NCI-H345 (cell line): ENCODE data around the gene TERB2.
A peak's percentile ranks its signal among the peaks of the same experiment; 100 is the strongest.
"Not testable (repeated sequence)": the region's sequence is repeated elsewhere in the genome, so short reads cannot be mapped to it uniquely, and the experiment has no call there.

Experiments used
- DNase-seq: peaks from one replicate; lab custom pipeline; 2025; lab: John Stamatoyannopoulos, UW

Gene TERB2

DNA sequence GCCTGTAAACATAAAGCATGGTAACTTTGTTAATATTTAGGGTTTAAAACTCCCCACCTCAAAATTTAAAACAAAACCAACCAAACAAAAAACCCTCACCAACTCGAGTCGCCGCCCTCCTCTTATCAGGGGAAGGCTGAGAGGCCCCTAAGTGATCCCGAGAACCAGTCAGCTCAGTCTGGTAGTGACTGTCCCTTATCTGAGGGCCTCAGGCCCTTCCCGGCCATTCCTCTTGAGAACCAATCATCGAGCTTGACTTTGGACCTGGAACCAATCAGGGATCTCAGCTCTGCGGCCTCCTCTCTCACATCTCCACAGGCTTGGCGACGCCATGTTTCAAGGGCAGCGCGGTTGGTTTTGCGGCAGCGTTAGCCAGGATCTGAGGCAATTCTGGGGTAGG lies at the start of gene TERB2:
TSS of gene TERB2 (plus strand) at position 300 of the 400 bp plus-strand sequence. CDS start at position 332, 32 bp downstream.
- DNase-seq = no peak

DNA sequence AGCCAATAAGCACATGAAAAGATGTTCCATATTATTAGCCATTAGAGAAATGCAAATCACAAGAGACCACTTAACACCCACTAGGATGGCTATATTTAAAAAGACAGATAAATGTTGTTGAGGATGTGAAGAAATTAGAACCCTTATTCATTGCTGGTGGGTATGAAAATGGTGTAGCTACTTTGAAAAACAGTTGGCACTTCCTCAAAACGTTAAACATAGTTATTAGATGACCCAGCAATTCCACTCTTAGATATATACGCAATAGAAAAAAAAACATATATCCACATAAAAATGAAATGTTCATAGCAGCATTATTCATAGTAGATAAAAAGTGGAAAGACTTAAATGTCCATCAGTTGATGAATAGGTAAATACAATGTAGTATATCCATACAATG lies 47.1 kb upstream of the TERB2 start:
- DNase-seq = no peak

DNA sequence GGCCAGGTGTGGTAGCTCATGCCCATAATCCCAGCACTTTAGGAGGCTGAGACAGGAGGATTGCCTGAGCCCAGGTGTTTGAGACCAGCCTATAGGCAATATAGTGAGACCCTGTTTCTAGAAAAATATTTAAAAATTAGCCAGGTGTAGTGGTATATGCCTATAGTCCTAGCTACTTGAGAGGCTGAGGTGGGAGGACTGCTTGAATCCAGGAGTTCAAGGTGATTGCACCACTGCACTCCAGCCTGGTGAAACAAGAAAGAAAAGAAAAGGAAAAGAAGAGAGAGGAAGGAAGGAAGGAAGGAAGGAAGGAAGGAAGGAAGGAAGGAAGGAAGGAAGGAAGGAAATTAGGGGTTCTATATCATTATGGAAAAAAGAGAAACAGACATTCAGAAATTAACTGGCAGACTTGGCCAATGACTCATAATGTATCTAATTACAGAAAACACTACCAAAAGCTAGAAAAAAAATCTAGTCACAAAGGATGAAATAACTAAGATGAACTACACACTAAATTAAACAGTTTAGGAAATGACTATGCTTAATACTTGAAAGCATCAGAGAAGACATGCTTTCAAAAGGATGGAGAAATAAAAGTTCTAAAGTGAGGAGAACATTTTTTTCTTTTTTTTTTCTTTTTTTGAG lies 45.4 kb upstream of the TERB2 start:
- DNase-seq = no peak

- not testable (repeated sequence) for DNase-seq
Observed at GRCh38 chr15:44912186-44912585, 44.3 kb upstream of the TERB2 start.

DNA sequence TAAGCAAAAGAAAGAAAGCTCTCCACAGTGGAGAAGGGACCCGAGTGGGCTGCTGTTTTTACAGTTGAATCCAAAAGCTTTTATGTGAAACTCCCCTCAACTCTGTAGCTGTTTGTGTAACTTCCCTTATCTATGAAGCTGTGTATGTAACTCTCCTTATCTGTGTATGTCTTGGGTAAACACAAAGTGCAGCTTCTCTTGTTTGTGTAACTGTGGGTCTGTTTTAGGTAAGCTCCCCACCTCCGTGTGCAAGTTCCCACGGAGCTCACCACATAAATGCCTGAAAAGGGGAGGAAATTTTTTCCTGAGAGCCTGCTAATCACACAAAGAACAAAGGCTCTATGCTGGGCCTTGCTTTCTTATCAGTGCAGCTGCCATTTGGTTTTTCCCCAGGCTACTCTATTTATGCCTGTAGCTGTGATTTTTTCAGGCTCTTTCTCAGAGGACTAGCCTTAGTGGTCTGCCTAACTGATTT lies 43.5 kb upstream of the TERB2 start:
- DNase-seq = not testable (repeated sequence)

DNA sequence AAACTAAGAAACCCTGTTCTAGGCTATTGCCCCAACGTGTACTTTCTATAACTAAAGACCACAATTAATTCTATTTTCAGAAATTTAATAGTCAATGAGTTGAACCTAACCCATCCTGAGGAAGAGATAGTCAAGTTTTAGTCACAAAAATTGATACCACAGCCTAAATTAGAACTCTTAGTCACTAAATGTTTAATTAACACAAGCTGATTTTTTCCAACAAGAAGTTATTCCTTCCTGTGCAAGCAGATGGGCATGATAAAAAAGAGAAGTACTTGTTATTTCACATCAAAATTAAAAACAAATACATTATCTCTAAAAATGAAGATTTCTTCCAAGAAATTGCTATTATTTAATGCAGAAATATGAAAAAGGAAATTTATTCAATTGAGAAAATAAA lies 38.4 kb upstream of the TERB2 start:
- no peak for DNase-seq

DNA sequence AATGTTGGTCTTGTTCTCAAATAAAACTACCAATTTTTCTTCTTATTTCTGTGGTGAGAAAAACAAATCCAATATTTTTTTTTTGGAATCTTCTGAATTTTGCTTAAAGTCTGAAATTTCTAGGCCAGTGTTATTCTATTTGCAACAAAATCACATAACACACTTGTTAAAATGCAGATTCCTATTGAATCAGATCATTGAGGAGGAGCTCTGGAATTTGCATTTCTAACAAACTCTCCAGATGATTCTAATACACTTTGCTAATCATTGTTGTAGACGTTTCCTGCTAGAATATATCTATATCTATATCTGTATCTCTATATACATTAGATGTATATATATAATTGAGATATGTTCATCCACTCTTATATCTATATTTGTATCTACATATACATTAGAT lies 27.8 kb upstream of the TERB2 start:
- DNase-seq = not testable (repeated sequence)

DNA sequence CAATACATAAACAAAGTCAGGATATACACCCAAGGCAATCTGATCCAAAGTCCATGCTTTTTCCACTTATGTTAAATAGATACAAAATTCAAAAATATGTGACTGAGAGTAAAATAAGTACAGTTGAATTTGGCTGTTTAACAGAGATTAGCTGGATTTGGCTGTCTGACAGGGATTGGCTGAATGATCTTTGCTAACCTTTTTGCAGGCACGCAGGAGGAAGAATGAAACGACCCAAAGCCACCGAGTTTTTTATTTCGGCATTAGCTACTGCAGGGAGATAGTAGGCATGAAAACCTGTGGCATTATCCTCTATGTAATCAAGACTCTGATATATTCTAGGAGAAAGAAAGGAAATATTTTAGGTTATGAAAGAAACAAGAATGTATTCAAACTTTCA lies 26.2 kb upstream of the TERB2 start:
- not testable (repeated sequence) for DNase-seq

GRCh38 chr15:44958302-44958701 lies 1.8 kb downstream of the TERB2 start:
- not testable (repeated sequence) for DNase-seq

DNA sequence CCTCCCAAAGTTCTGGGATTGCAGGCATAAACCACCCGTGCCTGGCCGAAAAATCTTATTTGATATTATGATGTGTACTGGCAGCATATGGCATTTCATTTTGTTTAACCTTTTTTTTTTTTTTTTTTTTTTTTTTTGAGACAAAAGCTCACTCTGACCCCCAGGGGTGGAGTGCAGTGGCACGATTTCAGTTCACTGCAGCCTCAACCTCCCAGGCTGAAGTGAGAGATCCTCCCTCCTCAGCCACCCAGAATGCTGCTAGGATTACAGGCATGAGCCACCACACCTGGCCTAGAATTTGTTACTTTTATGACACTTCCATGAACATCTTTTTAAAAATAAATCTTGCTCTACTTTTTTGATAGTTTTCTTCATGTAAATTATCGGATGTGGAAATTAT lies 12.0 kb downstream of the TERB2 start:
- no peak for DNase-seq

- peak; percentile 8 for DNase-seq
Observed at GRCh38 chr15:44971036-44971435, 14.5 kb downstream of the TERB2 start.

DNA sequence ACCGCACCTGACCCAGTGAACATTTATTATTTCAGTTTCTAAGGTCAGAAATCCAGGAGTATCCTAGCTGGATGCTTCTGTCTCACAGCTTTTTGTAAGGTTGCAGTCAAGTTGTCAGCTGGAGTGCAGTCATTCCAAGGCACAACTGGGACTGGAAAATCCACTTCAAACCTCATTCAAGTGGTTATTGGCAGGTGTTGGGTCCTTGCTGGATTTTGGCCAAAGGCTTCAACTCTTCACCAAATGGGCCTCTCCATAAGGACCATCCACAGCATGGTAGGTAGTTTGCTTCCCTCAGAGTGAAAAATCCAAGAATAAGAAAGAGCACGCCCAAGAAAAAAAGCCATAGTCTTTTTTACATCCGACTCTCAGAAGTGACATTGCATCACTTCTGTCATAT lies 19.7 kb downstream of the TERB2 start:
- not testable (repeated sequence) for DNase-seq

- not testable (repeated sequence) for DNase-seq
Observed at GRCh38 chr15:44977781-44978180, 21.3 kb downstream of the TERB2 start.

DNA sequence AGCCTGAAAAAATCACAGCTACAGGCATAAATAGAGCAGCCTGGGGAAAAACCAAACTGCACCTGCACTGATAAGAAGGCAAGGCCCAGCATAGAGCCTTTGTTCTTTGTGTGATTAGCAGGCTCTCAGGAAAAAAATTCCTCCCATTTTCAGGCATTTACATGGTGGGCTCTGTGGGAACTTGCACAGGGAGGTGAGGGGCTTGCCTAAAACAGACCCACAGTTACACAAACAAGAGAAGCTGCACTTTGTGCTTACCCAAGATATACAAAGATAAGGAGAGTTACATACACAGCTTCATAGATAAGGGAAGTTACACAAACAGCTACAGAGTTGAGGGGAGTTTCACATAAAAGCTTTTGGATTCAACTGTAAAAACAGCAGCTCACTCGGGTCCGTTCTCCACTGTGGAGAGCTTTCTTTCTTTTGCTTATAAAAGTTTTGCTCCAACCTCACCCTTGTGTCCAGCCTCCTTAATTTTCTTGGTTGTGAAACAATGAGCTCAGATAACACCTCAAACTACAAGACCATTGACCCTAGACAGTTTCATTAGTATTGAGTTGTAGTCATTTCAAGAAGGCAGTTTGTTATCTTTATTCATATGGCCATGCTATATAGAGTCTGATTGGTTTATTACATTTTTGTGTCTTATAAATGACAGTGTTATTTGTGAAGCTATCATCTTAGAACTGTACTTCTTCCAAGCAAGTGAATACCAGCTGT lies 23.3 kb downstream of the TERB2 start:
- DNase-seq = not testable (repeated sequence)

- not testable (repeated sequence) for DNase-seq
Observed at GRCh38 chr15:44984144-44984543, 27.7 kb downstream of the TERB2 start.

DNA sequence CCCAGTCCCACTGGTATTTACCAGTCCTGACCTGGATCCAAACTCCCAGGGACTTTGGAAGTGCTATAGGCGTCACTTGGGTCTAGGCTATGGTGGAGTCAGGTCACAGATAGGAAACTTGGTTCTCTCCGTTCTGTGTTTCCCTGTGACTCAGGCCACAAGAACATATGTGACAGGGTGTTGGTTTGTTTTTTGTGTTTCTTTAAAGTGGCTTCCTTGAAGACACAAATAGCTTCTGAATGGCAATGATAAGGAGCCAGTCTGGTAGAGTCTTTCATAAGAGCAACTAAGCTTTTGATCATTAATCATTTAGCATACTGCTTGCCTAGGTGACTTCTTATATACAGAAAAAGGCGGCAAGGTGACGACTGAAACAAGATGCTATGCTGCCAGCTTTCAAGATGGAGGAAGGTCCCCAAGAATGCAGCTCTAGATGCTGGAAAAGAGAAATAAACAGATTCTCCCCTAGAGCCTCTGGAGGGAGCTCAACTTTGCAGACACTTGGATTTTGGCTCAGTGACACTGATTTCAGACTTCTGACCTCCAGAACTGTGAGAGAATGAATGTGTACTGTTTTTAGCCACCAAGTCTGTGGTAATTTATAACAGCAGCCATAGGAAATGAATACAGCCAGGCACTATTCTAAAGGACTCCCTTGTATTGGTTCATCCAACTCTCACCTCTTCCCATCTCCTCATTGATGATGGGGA lies 30.0 kb downstream of the TERB2 start:
- not testable (repeated sequence) for DNase-seq

DNA sequence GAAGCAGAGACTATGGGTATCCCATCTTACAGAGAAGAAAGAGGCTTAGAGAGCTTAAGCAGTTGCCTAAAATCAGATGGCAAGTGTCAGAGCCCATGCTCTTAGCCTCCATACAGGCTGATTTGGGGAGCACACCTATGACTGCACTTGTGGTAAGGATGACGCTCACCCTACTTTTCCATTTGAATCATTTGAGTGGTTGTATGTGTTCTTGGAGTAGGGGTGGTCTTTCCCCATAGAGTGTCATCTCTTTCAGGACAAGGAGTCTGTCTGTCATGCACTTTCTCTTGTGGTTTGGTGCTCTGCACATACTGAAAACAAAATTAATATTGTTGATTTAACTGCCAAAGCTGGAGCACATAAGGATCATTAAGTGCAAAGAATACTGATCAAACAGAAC lies 31.2 kb downstream of the TERB2 start:
- not testable (repeated sequence) for DNase-seq

DNA sequence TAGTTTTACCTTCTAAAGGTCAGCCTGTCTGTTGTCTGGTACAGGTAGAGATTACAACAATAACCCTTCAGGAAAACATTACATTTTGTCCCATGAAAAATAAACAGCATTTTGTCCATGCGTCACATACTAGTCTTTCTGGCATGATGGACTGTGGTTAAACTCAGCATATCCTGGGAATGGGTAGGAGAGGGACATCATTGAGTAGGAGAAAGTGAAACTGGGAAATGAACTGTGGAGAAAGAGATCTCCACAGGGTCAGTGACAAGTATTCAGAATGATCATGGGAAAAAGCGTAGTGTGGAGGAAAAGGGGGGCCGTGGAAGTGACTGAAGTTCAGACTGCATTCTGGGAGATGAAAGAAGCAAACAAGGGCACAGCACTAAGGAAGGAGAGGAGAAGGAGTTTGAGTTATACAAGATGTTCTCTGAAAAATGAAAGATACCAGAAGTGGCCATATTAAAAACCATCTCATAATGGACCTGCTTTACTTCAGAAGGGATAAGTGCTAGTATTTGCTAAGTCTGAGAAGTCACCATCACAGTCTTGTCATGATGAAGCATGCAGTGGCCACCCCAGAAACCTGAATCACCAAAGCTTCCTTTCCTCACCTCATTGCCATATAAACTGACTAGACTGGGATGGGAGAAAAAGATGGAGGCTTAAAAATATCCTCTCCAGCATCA lies 31.8 kb downstream of the TERB2 start:
- not testable (repeated sequence) for DNase-seq

- not testable (repeated sequence) for DNase-seq
Observed at GRCh38 chr15:44988870-44989219, 32.4 kb downstream of the TERB2 start.

GRCh38 chr15:44997632-44998031 lies 41.1 kb downstream of the TERB2 start:
- DNase-seq = not testable (repeated sequence)

- DNase-seq = no peak
Observed at GRCh38 chr15:44999105-44999504, 42.6 kb downstream of the TERB2 start.

GRCh38 chr15:45001180-45001579 lies 44.7 kb downstream of the TERB2 start:
- not testable (repeated sequence) for DNase-seq
